GM21360 (cell line): Measurements from ENCODE around the gene DDX60.

ENCODE experiments used
- ATAC-seq: cut with Tn5 transposase; IDR thresholded peaks from one replicate; pipeline ENCODE4 v1.9.1; 2021; ENCODE audit warnings: mild to moderate bottlenecking, moderate library complexity; ENCODE audit not compliant: unreplicated experiment

The DDX60 gene

DNA sequence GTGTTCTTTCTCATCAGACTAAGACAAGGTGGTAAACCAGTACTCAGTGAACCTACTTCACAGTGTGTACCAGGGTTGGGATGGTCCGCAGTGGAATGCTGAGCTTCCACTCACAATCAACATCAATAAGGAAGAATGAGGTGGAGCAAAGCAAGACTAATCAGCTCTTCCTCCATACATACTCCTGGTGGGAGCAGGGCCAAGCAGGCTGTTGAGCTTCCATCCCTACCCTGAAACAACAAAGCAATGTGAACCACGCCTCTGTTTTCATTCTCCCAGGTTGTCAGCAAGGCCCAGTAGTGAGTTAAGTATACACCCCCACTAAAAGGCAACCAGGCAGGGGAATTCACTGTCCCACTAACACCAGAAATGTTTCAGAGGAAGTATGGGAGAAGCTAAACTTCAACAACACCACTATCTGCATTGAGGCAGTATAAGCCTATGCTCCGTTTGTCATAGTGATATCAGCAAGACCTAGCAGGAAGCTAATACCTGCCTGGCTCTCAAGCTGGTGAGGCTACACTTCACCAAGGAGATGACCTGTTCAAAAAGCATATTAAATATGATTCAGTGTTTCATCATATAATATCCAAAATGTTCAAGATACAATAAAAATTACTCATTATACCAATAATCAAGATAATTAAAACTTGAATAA lies 109.5 kb downstream of the DDX60 start:
- ATAC-seq: no peak

GRCh38 chr4:168203233-168203911 lies 115.2 kb downstream of the DDX60 start:
- ATAC-seq: no peak

DNA sequence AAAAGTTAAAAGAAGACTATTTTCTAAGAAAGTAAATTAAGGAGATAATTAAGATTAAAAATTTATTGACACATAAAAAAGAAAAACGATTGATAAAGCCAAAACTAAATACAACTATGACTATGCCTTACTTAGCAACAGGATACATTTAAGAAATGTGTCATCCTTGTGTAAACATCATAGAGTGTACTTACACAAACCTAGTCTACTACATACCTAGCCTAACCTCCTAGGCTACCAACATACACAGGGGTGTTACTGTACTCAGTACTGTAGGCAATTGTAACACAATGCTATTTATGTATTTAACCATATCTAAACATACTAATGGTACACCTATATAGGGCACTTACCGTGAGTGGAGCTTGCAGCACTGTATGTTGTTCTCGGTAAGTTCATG lies 117.9 kb downstream of the DDX60 start:
- no peak for ATAC-seq

GRCh38 chr4:168199260-168199957 lies 119.1 kb downstream of the DDX60 start:
- ATAC-seq: peak; percentile 64

- ATAC-seq: no peak
Observed at GRCh38 chr4:168197926-168198325, 120.6 kb downstream of the DDX60 start.

DNA sequence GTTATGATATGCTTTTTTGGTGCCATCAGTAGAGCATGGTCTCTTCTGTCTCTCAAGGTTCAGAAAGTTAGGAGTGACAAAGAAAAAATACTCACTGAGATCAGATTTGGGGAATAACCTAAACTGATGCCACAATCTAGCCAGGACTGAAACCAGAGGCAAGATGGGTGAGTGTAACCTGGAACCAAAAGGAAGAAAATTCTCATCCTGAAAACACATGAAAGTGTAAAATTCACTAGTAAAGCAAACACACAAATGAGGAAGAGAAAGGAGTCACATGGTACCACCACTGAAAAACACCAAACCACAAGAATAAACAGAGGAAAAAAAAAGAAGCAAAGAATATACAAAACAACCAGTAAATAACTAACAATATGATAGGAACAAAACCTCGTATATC lies 129.8 kb downstream of the DDX60 start:
- ATAC-seq: peak; percentile 68

- no peak for ATAC-seq
Observed at GRCh38 chr4:168183717-168184571, 134.6 kb downstream of the DDX60 start.

DNA sequence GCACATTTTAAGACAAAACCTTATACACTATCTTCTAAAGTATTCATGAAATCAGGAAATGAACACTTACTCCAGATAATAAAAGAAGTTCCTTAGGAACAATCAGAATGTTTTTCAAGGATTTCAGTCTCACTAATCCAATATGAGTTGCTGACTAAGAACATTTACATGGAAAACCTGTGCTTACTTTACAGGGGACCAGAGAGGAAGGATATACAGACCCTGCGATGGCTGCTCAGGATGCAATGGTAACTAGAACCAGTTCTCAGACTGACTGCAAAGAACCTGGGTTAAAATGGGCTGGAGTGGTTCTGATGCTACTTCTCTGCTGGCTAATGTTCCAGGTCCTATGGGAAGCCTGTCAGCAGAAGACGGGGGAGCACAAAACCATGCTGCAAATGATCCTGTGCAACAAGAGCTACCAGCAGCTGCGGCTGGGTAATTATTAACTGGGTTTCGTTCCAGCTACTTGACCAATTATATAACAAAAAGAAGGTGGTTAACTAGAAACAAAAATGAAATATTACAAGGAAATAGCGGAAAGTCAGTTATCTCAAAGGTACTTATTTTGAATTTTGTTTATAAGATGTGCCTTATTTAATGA lies 140.9 kb downstream of the DDX60 start:
- no peak for ATAC-seq

DNA sequence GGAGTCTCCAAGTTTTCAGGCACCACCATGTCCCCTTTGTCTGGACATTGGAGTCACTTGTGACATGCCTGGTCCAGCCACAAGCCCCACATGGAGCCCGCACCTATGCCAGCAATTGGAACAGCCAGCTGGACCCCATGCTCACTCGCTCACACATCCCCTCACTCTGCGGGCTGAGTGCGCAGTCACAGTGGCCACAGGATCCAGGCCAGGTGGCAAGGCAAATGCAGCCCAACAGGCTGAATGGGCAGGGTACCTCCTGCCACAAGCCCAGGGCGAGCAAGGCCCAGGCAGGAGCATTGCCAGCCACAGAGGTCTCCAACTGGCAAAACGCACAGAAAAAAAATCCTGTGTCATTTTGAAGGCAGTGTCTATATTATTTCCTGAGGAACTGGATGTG lies 144.2 kb downstream of the DDX60 start:
- ATAC-seq: no peak

GRCh38 chr4:168167714-168168284 lies 150.8 kb downstream of the DDX60 start:
- ATAC-seq: no peak
